ENCODE data around the gene AKR7A2.

- TF ChIP-seq ZNF70 (CRISPR knock-in tag; IDR thresholded peaks at IDR 0.05) (no peak), ZFP3 (CRISPR knock-in tag; IDR thresholded peaks at IDR 0.05) (no peak)
Measured at GRCh38 chr1:19350566-19350965, 38.6 kb upstream of the AKR7A2 start.

All from SK-N-SH treated with all-trans-retinoic acid at 6 μM for 48 hours (cell line).